Prostate gland (tissue), 2 donors: ENCODE results near the gene SBF2.

Experiments used
- POLR2AphosphoS5 ChIP-seq: sonication (generic); formaldehyde crosslinking; IDR thresholded peaks from one replicate; pipeline ENCODE4 v1.6.1; 2017; ENCODE audit warnings: antibody characterized with exemption
- TF ChIP-seq, protein P1 (sequence below), 4 experiments: fragments of 200-600 bp in 2 of 4; fragments of 450-650 bp in 2 of 4; sonication (generic) in 2 of 4; IDR thresholded peaks; 1 replicate in 3 of 4; 2 replicates in 1 of 4; pipeline ENCODE4 v1.5.1; 2016 to 2019; ENCODE audit warnings: antibody characterized with exemption in 4 of 4, mild to moderate bottlenecking in 2 of 4, moderate library complexity in 2 of 4

DNA sequence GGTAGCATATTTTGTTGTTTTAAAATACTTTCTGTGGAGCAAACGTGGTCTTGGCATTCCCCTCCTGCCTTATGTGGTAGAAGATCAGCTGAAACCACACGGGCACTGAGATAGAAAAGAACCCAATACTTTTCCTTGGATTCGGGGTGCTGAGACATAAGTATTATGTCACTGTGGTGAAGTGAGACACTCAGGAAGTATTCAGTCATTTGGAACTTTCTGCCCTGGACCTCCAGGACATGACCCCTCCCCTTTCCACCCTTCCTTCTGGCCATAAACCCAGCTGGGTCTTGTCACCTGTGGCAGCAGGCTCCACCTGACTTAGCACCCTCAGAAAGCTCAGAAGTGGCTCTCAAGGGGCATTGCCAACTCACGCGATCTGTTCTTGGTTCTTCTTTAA, 506.8 kb downstream of the SBF2 start:
- TF ChIP-seq POLR2AphosphoS5, result no peak
- TF ChIP-seq, protein P1, sequence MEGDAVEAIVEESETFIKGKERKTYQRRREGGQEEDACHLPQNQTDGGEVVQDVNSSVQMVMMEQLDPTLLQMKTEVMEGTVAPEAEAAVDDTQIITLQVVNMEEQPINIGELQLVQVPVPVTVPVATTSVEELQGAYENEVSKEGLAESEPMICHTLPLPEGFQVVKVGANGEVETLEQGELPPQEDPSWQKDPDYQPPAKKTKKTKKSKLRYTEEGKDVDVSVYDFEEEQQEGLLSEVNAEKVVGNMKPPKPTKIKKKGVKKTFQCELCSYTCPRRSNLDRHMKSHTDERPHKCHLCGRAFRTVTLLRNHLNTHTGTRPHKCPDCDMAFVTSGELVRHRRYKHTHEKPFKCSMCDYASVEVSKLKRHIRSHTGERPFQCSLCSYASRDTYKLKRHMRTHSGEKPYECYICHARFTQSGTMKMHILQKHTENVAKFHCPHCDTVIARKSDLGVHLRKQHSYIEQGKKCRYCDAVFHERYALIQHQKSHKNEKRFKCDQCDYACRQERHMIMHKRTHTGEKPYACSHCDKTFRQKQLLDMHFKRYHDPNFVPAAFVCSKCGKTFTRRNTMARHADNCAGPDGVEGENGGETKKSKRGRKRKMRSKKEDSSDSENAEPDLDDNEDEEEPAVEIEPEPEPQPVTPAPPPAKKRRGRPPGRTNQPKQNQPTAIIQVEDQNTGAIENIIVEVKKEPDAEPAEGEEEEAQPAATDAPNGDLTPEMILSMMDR (IDR thresholded peaks at IDR 0.05), result no peak
